SK-N-SH (cell line): ENCODE data around the gene SHB. TPM values are rescaled to one million over a fixed set of nuclear protein-coding genes. Genes with fewer than 3 reads are reported as not detected.

Experiments
- CTCF ChIA-PET: fragments of 300-600, 350-600 bp; formaldehyde crosslinking; extraction: SDS; loops from one replicate; lab custom pipeline; 2021; lab: Yijun Ruan, JAX
- POLR2A ChIA-PET: fragments of 350-600 bp; sonication (Branson Sonifier 250); formaldehyde crosslinking; extraction: SDS; loops from one replicate; lab custom pipeline; 2020; ENCODE audit warnings: antibody characterized with exemption, inconsistent platforms; lab: Yijun Ruan, JAX
- DNase-seq: peaks from one replicate; pipeline ENCODE4 v3.0.0; 2012
- H2AFZ ChIP-seq: fragments of 200-600 bp; sonication (generic); 2 replicates; pipeline ENCODE4 v1.8.1; 2016; ENCODE audit warnings: antibody characterized with exemption, mild to moderate bottlenecking, low read depth
- H3F3A ChIP-seq: fragments of 200-600 bp; sonication (generic); replicated peaks from 2 replicates; pipeline ENCODE3; 2016; ENCODE audit warnings: antibody characterized with exemption, mild to moderate bottlenecking; ENCODE audit not compliant: insufficient read depth
- H3K27ac ChIP-seq, 2 experiments: fragments of 200-500 bp in 1 of 2; fragments of 200-600 bp in 1 of 2; sonication (Bioruptor generic) in 1 of 2; sonication (generic), shearing (Covaris generic) in 1 of 2; 2 replicates each; pipeline versions ENCODE4 v1.5.1 to v1.6.1; 2014 to 2016; ENCODE audit warnings: low read depth in 2 of 2, inconsistent platforms in 1 of 2, low read length in 1 of 2, mild to moderate bottlenecking in 1 of 2, mixed read lengths in 1 of 2
- H3K27me3 ChIP-seq: fragments of 200-600 bp; sonication (generic), shearing (Covaris generic); 2 replicates; pipeline ENCODE4 v1.6.1; 2016; ENCODE audit warnings: mixed run types; ENCODE audit not compliant: insufficient read depth
- H3K36me3 ChIP-seq, 2 experiments: fragments of 200-500 bp in 1 of 2; fragments of 200-600 bp in 1 of 2; sonication (Bioruptor generic) in 1 of 2; sonication (generic) in 1 of 2; replicated peaks in 1 of 2; 2 replicates each; pipeline versions ENCODE3 to v1.5.1; 2014 to 2016; ENCODE audit warnings: low read length in 1 of 2, mild to moderate bottlenecking in 1 of 2; ENCODE audit not compliant: insufficient read depth in 2 of 2, control insufficient read depth in 1 of 2
- H3K4me1 ChIP-seq, 2 experiments: fragments of 200-500 bp in 1 of 2; fragments of 200-600 bp in 1 of 2; sonication (Bioruptor generic) in 1 of 2; sonication (generic), shearing (Covaris generic) in 1 of 2; 2 replicates each; pipeline versions ENCODE4 v1.5.1 to v1.6.1; 2014 to 2016; ENCODE audit warnings: low read depth in 1 of 2, low read length in 1 of 2, mixed run types in 1 of 2; ENCODE audit not compliant: insufficient read depth in 2 of 2, control insufficient read depth in 1 of 2
- H3K4me2 ChIP-seq: fragments of 200-600 bp; sonication (generic), shearing (Covaris generic); 2 replicates; pipeline ENCODE4 v1.6.1; 2017; ENCODE audit warnings: mixed run types
- H3K4me3 ChIP-seq, 2 experiments: fragments of 200-500 bp in 1 of 2; fragments of 200-600 bp in 1 of 2; sonication (Bioruptor generic) in 1 of 2; sonication (generic), shearing (Covaris generic) in 1 of 2; 2 replicates each; pipeline versions ENCODE4 v1.5.1 to v1.8.1; 2014 to 2016; ENCODE audit warnings: low read depth in 2 of 2, inconsistent platforms in 1 of 2, low read length in 1 of 2, mild to moderate bottlenecking in 1 of 2, mixed read lengths in 1 of 2, moderate library complexity in 1 of 2
- H3K79me2 ChIP-seq: fragments of 200-600 bp; sonication (generic); 2 replicates; pipeline ENCODE4 v1.8.1; 2017; ENCODE audit warnings: mild to moderate bottlenecking; ENCODE audit not compliant: insufficient read depth
- H3K9ac ChIP-seq: fragments of 200-600 bp; sonication (generic); 2 replicates; pipeline ENCODE4 v1.6.1; 2017; ENCODE audit warnings: mixed run types
- H3K9me2 ChIP-seq: fragments of 200-600 bp; sonication (generic); 2 replicates; pipeline ENCODE4 v1.6.1; 2017; ENCODE audit warnings: mixed run types
- H3K9me3 ChIP-seq: fragments of 200-600 bp; sonication (generic); 2 replicates; pipeline ENCODE4 v1.6.1; 2017; ENCODE audit warnings: mixed run types, mild to moderate bottlenecking, moderate library complexity
- H4K20me1 ChIP-seq: fragments of 200-600 bp; sonication (generic); 2 replicates; pipeline ENCODE4 v1.6.1; 2017; ENCODE audit warnings: mild to moderate bottlenecking, mixed run types; ENCODE audit not compliant: insufficient read depth
- CHD2 ChIP-seq: fragments of 150-350 bp; IDR thresholded peaks from 2 replicates; pipeline ENCODE4 v1.6.1; 2018; ENCODE audit warnings: low read length; ENCODE audit not compliant: partially characterized antibody
- EP300 ChIP-seq, 2 experiments: IDR thresholded peaks; 2 replicates each; pipeline versions ENCODE4 v1.4.0 to v1.6.1; 2012; ENCODE audit warnings: borderline replicate concordance in 1 of 2, low read depth in 1 of 2, low read length in 1 of 2
- FOXJ3 ChIP-seq: sonication (generic); formaldehyde crosslinking; IDR thresholded peaks from 2 replicates; pipeline ENCODE4 v1.5.1; 2020; ENCODE audit warnings: mild to moderate bottlenecking, missing genetic modification reagents
- GATA2 ChIP-seq: sonication (generic); formaldehyde crosslinking; IDR thresholded peaks from 2 replicates; pipeline ENCODE4 v1.5.0; 2020; ENCODE audit warnings: mild to moderate bottlenecking, missing genetic modification reagents
- JUND ChIP-seq: IDR thresholded peaks from 2 replicates; pipeline ENCODE4 v1.4.0; 2012
- MEF2A ChIP-seq: IDR thresholded peaks from 2 replicates; pipeline ENCODE4 v1.4.0; 2012; ENCODE audit warnings: low read depth, borderline replicate concordance
- MXI1 ChIP-seq: IDR thresholded peaks from 2 replicates; pipeline ENCODE4 v1.6.1; 2012; ENCODE audit warnings: mild to moderate bottlenecking, low read depth, low read length, improper control_type of control experiment
- NFIC ChIP-seq: IDR thresholded peaks from 2 replicates; pipeline ENCODE4 v1.4.0; 2012; ENCODE audit warnings: borderline replicate concordance
- POLR2AphosphoS5 ChIP-seq: IDR thresholded peaks from 2 replicates; pipeline ENCODE4 v1.6.1; 2012; ENCODE audit warnings: low read depth, low read length
- RCOR1 ChIP-seq: fragments of 150-350 bp; IDR thresholded peaks from 2 replicates; pipeline ENCODE4 v1.6.1; 2017; ENCODE audit warnings: antibody characterized with exemption, low read length
- RXRA ChIP-seq: IDR thresholded peaks from 2 replicates; pipeline ENCODE4 v1.4.0; 2012; ENCODE audit warnings: low read depth, mild to moderate bottlenecking, borderline replicate concordance
- SIN3A ChIP-seq: IDR thresholded peaks from 2 replicates; pipeline ENCODE4 v1.6.1; 2012; ENCODE audit warnings: low read depth, mild to moderate bottlenecking, low read length, moderate library complexity, borderline replicate concordance
- TAF1 ChIP-seq: IDR thresholded peaks from 2 replicates; pipeline ENCODE4 v1.6.1; 2012; ENCODE audit warnings: low read depth, mild to moderate bottlenecking, low read length, moderate library complexity, borderline replicate concordance
- TCF12 ChIP-seq: IDR thresholded peaks from 2 replicates; pipeline ENCODE4 v1.4.0; 2012
- YY1 ChIP-seq: IDR thresholded peaks from 2 replicates; pipeline ENCODE4 v1.4.0; 2012; ENCODE audit warnings: low read depth, mild to moderate bottlenecking
- WGBS: methylation state at CpG from one replicate; pipeline ENCODE4 v1.1.6; 2017; ENCODE audit warnings: low lambda C conversion rate; 5-methylcytosine and 5-hydroxymethylcytosine counted together
- polyA plus RNA-seq, 3 experiments: library from polyadenylated mRNA; depleted of rRNA; stranded (reverse); fragments of >200 nt; gene quantifications; 2 replicates each; pipeline ENCODE4 v1.2.3, GENCODE V29; 2012
- TF ChIP-seq, protein P1 (sequence below): fragments of 150-350 bp; IDR thresholded peaks from 2 replicates; pipeline ENCODE4 v1.6.1; 2016; ENCODE audit warnings: mild to moderate bottlenecking, low read depth, low read length
- TF ChIP-seq, protein P2 (sequence below): IDR thresholded peaks from 2 replicates; pipeline ENCODE4; 2012
- TF ChIP-seq, protein P3 (sequence below): IDR thresholded peaks from 2 replicates; pipeline ENCODE4 v1.4.0; 2012; ENCODE audit warnings: low read depth, borderline replicate concordance
- TF ChIP-seq, protein P4 (sequence below): IDR thresholded peaks from 2 replicates; pipeline ENCODE4 v1.4.0; 2012; ENCODE audit warnings: low read depth
- TF ChIP-seq, protein P5 (sequence below): fragments of 150-350 bp; IDR thresholded peaks from 2 replicates; pipeline ENCODE4 v1.6.1; 2017; ENCODE audit warnings: antibody characterized with exemption, low read length, low read depth, borderline replicate concordance

The SHB gene
- polyA plus RNA-seq, 1 of the 3 experiments (the other 2 are of a cell fraction): 26.0 TPM

DNA sequence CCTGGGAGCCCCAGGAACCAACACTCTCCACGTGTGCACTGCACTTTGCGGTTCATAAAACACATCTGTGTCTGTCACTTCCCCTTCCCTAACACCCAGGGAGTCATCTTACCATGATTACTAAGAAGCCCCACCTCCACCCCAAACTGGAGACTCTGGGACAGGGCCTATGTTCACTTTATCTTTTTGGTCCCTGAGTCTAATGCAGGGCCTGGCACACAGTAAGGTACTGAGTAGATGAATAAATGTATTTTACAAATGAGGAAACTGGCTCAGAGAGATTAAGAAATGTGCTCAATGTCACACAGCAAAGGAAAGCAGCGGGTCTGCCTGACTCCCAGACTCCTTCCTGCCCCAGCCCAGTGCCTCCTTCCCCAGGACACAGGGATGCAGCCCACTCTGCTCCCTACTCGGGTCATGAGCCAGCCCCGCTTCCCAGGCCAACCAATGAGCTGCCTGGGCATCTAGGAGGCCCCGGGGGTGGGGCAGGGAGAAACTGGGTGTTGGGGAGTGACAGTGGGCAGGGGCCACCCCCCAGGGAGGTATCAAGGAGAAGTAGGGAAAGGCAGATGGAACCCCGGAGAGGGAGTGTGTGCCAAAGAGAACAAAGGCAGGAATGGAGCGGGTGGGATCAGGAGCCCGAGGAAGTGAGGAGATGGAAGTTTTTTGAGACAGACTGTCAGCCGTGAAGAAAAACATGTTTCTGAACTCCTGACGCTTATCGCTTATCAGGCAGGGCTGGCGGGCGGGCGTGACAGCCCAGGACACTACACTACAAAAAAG, 30.5 kb downstream of the SHB start:
- H3K27ac ChIP-seq: peak overlapping the region; percentile 88 to 97
- H3K36me3 ChIP-seq: no peaks in the 10 kb centered on the region
- H3K27me3 ChIP-seq: no peaks in the 10 kb centered on the region
- POLR2A ChIA-PET: interaction anchor here (0.8 kb wide), 1 partner anchor 21 kb away, joined by 3 read pairs; no protein-coding TSS in a partner anchor
- H3K9ac ChIP-seq: peak overlapping the region; percentile 66
- peaks cover 60 to 71% of the 10 kb centered on the region in 2 experiments for H3K4me1 ChIP-seq
- H4K20me1 ChIP-seq: 0 out of 2 replicates have a peak, but pooled peaks cover 6% of the 10 kb centered on the region
- CTCF ChIA-PET: interaction anchor here (0.7 to 1.7 kb wide), 7 partner anchors 13 to 325 kb away, joined by 3 to 7 read pairs (median 3); no protein-coding TSS in a partner anchor
- no peaks in the 10 kb centered on the region for H3K9me2 ChIP-seq
- no peak overlapping the region; a peak in 1 of 4 replicates for H3K4me3 ChIP-seq
- WGBS: 24% methylated on average over 13 of the region's 15 CpGs
- no peak for TF ChIP-seq MEF2A
- TF ChIP-seq GATA2 (CRISPR knock-in tag): peak; percentile 62
- TF ChIP-seq, protein P1, sequence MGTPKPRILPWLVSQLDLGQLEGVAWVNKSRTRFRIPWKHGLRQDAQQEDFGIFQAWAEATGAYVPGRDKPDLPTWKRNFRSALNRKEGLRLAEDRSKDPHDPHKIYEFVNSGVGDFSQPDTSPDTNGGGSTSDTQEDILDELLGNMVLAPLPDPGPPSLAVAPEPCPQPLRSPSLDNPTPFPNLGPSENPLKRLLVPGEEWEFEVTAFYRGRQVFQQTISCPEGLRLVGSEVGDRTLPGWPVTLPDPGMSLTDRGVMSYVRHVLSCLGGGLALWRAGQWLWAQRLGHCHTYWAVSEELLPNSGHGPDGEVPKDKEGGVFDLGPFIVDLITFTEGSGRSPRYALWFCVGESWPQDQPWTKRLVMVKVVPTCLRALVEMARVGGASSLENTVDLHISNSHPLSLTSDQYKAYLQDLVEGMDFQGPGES: no peak
- peak; percentile 29; the same call in 1 of the 2 replicates for TF ChIP-seq NFIC
- no peak for TF ChIP-seq TAF1
- TF ChIP-seq, protein P2, sequence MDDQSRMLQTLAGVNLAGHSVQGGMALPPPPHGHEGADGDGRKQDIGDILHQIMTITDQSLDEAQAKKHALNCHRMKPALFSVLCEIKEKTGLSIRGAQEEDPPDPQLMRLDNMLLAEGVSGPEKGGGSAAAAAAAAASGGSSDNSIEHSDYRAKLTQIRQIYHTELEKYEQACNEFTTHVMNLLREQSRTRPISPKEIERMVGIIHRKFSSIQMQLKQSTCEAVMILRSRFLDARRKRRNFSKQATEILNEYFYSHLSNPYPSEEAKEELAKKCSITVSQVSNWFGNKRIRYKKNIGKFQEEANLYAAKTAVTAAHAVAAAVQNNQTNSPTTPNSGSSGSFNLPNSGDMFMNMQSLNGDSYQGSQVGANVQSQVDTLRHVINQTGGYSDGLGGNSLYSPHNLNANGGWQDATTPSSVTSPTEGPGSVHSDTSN: peak; percentile 57; the same call in 1 of the 2 replicates
- TF ChIP-seq EP300 (IDR thresholded peaks at IDR 0.05; ENCODE audit: borderline replicate concordance in 1 of 2, low read depth in 1 of 2, low read length in 1 of 2): 0 out of 4 replicates have a peak, but pooled peaks of 1 of the 2 experiments have one; percentile 14
- 0 out of 2 replicates have a peak, but pooled peaks have one; percentile 31 for TF ChIP-seq FOXJ3 (CRISPR knock-in tag)
- no peak for TF ChIP-seq SIN3A
- peak; percentile 11; the same call in 1 of the 2 replicates for TF ChIP-seq JUND
- no peak for TF ChIP-seq POLR2AphosphoS5
- peak; percentile 79; the same call in 1 of the 2 replicates for TF ChIP-seq MXI1
- no peak; the same call in 1 of the 2 replicates for TF ChIP-seq RCOR1
- H3F3A ChIP-seq: peaks cover 39% of the 10 kb centered on the region
- peak; percentile 80 for DNase-seq
- H3K9me3 ChIP-seq: no peaks in the 10 kb centered on the region
- H3K79me2 ChIP-seq: peaks cover 99% of the 10 kb centered on the region
- peak overlapping the region; percentile 38; the same call in 1 of the 2 replicates for H2AFZ ChIP-seq
- H3K4me2 ChIP-seq: peak overlapping the region; percentile 71

DNA sequence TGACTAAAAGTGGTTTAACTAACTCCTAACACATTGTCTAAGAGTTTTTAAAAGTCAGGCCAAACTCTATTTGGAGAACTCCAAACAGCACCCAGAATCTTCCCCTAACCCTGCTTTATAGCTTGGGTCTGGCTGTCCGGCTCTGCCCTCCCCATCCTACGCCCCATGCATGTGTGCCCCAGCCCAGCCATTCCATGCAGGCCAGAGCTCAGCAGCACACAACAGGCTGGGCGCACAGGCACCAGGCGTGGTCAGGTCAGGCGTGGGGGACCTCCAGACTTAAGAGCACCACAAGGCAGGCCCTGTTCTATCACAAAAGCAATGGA, 31.1 kb downstream of the SHB start:
- Histone ChIP-seq H3K27ac (peak overlapping the region; percentile 88 to 97), H3K9ac (peak overlapping the region; percentile 66; the same call in 1 of the 2 replicates), H2AFZ (no peak overlapping the region), H3F3A (peaks cover 39% of the 10 kb centered on the region), H3K27me3 (no peaks in the 10 kb centered on the region), H3K4me1 (peaks cover 58 to 71% of the 10 kb centered on the region in 2 experiments), H3K9me2 (no peaks in the 10 kb centered on the region), H3K36me3 (no peaks in the 10 kb centered on the region), H3K4me2 (peak overlapping the region; percentile 71; the same call in 1 of the 2 replicates), H3K9me3 (no peaks in the 10 kb centered on the region), H4K20me1 (0 out of 2 replicates have a peak, but pooled peaks cover 6% of the 10 kb centered on the region), H3K79me2 (peaks cover 99% of the 10 kb centered on the region), H3K4me3 (no peak overlapping the region)
- ChIA-PET CTCF (interaction anchor here (1.2 kb wide), 3 partner anchors 12 to 326 kb away, joined by 3 to 4 read pairs (median 3); no protein-coding TSS in a partner anchor), POLR2A (interaction anchor here (0.8 kb wide), 1 partner anchor 20 kb away, joined by 3 read pairs; no protein-coding TSS in a partner anchor)
- no CpG with 5 or more reads among the region's 5 CpGs for whole genome bisulfite sequencing
- DNase-seq: no peak
- no peak for TF ChIP-seq TCF12
- TF ChIP-seq YY1: no peak
- TF ChIP-seq, protein P3, sequence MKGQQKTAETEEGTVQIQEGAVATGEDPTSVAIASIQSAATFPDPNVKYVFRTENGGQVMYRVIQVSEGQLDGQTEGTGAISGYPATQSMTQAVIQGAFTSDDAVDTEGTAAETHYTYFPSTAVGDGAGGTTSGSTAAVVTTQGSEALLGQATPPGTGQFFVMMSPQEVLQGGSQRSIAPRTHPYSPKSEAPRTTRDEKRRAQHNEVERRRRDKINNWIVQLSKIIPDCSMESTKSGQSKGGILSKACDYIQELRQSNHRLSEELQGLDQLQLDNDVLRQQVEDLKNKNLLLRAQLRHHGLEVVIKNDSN: no peak
- no peak for TF ChIP-seq RCOR1
- no peak for TF ChIP-seq MXI1
- no peak for TF ChIP-seq CHD2
- TF ChIP-seq FOXJ3 (CRISPR knock-in tag): no peak
- no peak for TF ChIP-seq RXRA
- TF ChIP-seq, protein P4, sequence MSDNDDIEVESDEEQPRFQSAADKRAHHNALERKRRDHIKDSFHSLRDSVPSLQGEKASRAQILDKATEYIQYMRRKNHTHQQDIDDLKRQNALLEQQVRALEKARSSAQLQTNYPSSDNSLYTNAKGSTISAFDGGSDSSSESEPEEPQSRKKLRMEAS: no peak
- TF ChIP-seq, protein P5, sequence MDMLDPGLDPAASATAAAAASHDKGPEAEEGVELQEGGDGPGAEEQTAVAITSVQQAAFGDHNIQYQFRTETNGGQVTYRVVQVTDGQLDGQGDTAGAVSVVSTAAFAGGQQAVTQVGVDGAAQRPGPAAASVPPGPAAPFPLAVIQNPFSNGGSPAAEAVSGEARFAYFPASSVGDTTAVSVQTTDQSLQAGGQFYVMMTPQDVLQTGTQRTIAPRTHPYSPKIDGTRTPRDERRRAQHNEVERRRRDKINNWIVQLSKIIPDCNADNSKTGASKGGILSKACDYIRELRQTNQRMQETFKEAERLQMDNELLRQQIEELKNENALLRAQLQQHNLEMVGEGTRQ: no peak
